ENCODE data around the gene PANX2.
A peak's percentile ranks its signal among the peaks of the same experiment; 100 is the strongest.
"Not testable (repeated sequence)": the region's sequence is repeated elsewhere in the genome, so short reads cannot be mapped to it uniquely, and the experiment has no call there.

PANX2 gene

DNA sequence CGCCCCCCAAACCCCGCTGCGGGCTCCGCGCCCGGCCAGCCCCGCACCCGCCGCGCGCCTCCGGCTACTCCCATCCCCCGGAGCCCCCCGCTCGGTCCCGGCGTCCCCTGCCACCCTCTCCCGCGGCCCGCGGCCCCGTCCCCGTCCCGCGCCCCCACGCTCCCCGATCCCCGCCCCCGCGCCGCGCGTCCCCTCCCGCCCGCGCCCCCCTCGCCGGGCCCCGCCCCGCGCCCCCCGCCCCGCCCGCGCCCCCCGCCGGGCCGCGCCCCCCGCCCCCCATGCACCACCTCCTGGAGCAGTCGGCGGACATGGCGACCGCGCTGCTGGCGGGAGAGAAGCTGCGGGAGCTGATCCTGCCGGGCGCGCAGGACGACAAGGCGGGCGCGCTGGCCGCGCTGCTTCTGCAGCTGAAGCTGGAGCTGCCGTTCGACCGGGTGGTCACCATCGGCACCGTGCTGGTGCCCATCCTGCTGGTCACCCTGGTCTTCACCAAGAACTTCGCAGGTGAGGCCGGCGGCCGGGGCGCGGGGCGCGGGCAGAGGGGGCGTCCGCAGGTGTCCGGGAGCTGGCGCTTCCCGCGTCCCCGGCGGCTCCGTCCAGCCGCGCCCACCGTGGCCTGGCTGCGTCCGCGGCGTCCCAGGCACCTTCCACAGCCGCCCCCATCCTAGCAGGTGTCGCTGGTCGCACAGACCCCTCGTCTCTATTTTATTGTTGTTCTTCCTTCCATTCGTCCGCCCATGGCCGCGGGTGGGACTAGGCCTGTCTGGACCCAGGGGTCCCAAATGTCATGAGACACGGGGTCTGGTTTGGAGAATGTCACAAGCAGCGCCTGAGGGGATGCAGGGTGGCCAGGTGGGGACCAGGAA is at the start of gene PANX2:
Gene PANX2, plus strand, starts transcription at position 279 of the 866 bp plus-strand sequence. Its CDS starts 0 bp downstream, at position 279.
- DNase-seq (ENCODE audit: low spot score): no peak

GRCh38 chr22:50121202-50121740 is 49.3 kb upstream of the PANX2 start:
- no peak for DNase-seq (ENCODE audit: low spot score)

- no peak for DNase-seq (ENCODE audit: low spot score)
These were observed 47.4 kb upstream of the PANX2 start for GRCh38 chr22:50123119-50123518.

DNA sequence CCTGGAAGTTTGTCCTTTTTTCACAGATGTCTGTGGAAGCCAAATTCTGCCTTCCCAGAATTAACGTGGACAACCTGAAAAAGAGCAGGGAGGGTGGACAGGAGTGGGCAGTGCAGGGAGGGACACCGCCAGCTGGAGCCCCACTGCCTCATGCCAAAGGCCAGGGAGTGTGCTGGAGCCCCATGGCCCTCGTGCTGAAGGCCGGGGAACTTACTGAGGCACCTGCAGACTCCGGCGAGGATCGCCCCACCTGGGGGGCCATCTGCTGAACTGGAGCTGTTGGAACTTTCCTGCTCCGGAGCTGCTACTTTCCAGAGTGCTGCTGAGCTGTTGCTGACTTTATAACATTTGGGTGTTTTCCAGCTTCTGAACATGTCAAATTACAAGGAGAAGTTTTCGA is 45.5 kb upstream of the PANX2 start:
- DNase-seq (ENCODE audit: low spot score): no peak

GRCh38 chr22:50129121-50129736 is 41.3 kb upstream of the PANX2 start:
- DNase-seq (ENCODE audit: low spot score): no peak

DNA sequence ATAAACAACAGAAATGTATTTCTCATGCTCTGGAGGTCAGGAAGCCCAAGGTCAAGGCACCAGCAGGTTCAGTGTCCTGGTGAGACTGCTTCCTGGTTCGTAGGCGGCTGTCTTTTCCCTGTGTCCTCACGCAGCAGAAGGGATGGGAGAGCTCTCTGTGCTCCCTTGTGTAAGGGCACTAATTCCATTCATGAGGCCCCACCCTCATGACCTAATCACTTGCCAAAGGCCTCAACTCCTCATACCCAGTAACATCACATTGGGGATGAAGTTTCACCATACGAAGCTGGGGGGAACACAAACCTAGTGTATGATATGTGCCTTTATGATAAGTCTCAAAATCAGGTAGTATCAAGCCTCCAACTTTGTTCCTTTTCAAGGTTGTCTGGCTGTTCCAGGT is 38.6 kb upstream of the PANX2 start:
- no peak for DNase-seq (ENCODE audit: low spot score)

- DNase-seq (ENCODE audit: low spot score): no peak
These were observed 36.0 kb upstream of the PANX2 start for GRCh38 chr22:50134481-50134880.

- no peak for DNase-seq (ENCODE audit: low spot score)
These were observed 33.9 kb upstream of the PANX2 start for GRCh38 chr22:50136581-50137015.

DNA sequence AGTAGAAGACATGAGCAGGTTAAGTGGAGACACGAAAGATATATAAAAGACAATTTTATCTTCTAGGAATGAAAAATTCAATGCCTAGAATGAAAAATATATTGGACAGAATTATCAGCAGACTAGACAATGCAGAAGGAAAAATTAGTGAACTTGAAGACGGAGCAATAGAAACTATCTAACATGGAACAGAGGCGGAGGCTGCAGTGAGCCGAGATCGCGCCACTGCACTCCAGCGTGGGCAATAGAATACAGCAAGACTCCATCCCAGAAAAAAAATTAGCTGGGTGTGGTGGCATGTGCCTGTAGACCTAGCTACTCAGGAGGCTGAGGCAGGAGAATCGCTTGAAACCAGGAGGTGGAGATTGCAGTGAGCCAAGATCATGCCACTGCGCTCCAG is 33.3 kb upstream of the PANX2 start:
- DNase-seq (ENCODE audit: low spot score): not testable (repeated sequence)

DNA sequence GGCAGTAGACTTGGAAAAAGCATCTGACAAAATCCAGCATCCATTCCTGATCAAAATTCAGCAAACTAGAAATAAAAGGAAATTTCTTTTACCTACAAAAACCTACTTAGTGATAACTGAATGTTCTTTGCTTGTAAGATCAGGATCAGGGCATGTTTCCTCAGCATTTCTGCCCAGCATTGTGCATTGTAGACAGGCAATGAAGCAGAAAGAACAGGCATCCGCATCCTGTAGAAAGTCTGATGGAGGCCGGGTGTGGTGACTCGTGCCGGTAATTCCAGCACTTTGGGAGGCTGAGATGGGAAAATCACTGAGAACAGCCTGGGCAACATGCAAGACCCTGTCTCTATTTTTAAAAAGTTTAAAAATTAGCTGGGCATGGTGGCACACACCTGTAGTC is 32.5 kb upstream of the PANX2 start:
- DNase-seq (ENCODE audit: low spot score): no peak

DNA sequence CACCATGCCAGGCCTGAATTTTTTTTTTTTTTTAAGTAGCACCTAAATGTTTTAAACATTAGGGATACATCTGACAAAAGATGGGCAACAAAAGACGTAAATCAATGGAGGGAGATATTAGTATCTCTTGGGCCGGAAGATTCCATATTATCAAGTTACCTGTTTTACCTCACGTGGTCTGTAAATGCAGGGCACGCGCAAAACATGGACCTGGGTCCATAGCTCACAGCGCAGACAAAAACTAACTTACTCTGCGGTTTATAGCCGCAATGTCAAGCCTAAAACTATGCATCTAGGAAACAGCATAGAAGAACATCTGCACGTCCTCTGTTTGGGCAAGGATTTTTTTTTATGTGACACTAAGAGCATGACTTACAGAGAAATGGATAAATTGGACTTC is 31.5 kb upstream of the PANX2 start:
- DNase-seq (ENCODE audit: low spot score): no peak

DNA sequence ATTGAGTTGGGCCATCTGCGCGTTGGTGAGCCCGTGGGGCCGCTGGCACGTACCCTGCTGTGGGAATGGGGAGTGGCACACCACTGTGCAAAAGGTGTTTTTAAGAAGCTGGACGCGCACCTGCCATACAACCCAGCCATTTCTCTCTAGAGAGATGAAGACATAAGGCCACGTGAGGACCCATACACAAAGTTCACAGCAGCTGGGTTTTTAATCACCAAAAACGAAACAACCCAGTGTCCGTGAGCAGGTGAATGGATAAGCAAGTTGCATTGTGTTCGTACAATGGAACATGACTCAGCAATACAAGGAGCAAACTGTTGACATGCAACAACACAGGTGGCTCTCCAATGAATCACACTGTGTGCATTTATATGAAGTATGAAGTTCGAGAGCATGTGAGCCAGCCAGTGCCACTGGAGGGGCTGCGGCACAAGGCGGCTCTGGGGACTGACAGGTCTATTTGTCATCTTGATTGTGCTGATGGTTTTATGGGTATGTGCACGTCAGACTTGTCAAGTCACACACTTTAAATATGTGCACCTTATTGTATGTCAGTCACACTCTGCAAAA is 30.6 kb upstream of the PANX2 start:
- no peak for DNase-seq (ENCODE audit: low spot score)

- no peak for DNase-seq (ENCODE audit: low spot score)
These were observed 29.9 kb upstream of the PANX2 start for GRCh38 chr22:50140615-50141014.

- DNase-seq (ENCODE audit: low spot score): no peak
These were observed 29.1 kb upstream of the PANX2 start for GRCh38 chr22:50141462-50141861.

DNA sequence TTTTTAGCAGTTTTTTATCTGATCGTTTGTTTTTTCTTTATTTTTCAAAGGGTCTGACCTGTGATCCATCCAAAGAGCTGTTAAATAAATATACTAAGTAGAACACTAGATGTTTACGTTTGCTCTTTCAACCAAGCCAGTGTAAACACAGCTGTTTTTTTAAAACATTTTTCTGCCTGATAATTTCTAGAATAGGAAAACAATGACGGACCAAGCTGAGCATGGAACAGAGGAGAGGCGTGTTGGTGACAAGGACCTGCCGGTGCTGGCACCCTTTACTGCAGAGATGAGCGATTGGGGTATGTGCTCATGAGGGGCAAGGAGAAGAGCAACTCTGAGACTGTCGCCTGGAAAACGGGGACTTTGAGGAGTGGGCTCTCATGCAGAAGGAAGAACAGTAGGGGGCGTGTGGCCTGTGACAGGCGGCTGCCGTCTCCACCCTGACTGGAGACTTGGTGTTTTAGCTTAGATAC is 28.6 kb upstream of the PANX2 start:
- DNase-seq (ENCODE audit: low spot score): no peak

- no peak for DNase-seq (ENCODE audit: low spot score)
These were observed 27.4 kb upstream of the PANX2 start for GRCh38 chr22:50143096-50143495.

- DNase-seq (ENCODE audit: low spot score): no peak
These were observed 26.4 kb upstream of the PANX2 start for GRCh38 chr22:50144005-50144614.

GRCh38 chr22:50145721-50146438 is 24.7 kb upstream of the PANX2 start:
- DNase-seq (ENCODE audit: low spot score): no peak

GRCh38 chr22:50146439-50147238 is 23.9 kb upstream of the PANX2 start:
- DNase-seq (ENCODE audit: low spot score): peak; percentile 19

DNA sequence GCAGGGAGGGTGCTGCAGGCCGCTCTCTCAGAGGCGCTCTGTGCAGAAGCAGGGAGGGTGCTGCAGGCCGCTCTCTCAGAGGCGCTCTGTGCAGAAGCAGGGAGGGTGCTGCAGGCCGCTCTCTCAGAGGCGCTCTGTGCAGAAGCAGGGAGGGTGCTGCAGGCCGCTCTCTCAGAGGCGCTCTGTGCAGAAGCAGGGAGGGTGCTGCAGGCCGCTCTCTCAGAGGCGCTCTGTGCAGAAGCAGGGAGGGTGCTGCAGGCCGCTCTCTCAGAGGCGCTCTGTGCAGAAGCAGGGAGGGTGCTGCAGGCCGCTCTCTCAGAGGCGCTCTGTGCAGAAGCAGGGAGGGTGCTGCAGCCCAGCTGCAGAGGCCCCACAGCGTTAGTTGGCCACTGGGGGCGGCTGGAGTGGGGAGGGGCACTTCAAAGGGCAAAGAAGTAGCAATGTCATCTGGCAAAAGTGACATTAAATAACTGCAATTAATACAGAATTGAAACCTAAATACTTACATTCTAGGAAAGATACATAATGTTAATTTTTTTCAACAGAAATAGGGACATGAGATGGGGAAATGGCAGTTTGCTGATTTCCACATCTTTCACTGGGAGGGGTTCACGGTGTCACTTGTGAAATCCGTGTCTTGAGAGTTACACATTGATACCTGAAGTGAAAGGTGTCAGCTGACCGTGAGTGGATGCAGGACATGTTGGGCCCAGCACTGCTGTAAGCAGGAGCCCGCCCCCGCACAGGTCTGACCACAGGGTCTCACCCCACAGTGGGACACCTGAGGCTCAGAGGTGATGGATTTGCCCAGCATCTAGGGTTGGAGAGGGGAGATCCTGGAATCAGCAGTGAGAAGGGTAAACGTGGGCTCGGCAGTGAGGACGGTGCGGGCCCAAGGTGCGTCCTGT is 23.0 kb upstream of the PANX2 start:
- not testable (repeated sequence) for DNase-seq (ENCODE audit: low spot score)
